ENCODE results near the gene SLTM.
"Not testable (repeated sequence)": the region's sequence is repeated elsewhere in the genome, so short reads cannot be mapped to it uniquely, and the experiment has no call there.

The SLTM gene

DNA sequence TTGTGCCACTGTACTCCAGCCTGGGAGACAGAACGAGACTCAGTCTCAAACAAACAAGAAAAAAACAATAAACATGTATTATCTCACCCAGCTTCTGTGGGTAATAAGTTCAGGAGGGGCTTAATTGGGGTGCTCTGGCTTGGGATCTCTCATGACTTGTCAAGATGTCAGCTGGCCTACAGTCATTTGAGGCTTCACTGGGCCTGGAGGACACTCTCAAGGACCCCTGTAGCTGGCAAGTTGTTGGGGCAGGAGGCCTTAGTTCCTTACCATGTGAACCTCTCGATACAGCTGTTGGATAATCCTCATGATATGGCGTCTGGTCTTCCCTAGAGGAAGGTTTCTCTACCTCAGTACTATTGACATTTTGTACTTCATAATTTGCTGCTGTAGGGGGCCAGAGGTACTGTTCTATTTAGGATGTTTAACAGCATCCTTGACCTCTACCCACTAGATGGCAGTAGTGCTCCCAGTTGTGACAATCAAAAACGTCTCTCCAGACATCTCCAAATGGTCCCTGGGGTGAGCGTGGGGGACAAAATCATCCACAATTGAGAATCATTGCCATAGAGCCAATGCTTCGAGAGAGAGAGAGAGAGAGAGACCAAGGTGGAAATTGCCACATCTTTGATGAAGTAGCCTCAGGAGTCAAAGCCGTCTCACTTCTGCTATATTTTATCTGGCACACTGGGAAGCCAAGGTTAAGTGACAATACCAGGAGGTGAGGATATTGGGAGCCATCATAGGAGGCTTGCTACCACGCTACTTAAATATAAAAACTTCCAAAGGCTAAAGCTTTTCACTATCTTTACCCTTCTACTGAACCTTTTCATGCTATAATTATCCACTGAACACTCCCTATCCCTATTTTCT is 23.9 kb upstream of the SLTM start:
- Histone ChIP-seq H3K9me3 (ENCODE audit: severe bottlenecking) (no peaks in the 10 kb centered on the region), H3K36me3 (no peaks in the 10 kb centered on the region), H3K27me3 (ENCODE audit: insufficient read depth, low read depth, severe bottlenecking) (no peaks in the 10 kb centered on the region), H3K4me3 (ENCODE audit: low read depth, low read length) (no peak overlapping the region), H3K27ac (no peak overlapping the region)
- DNase-seq: peak; percentile 69
- TF ChIP-seq CTCF (IDR thresholded peaks at IDR 0.05; ENCODE audit: low read depth, low read length): peak; percentile 73

DNA sequence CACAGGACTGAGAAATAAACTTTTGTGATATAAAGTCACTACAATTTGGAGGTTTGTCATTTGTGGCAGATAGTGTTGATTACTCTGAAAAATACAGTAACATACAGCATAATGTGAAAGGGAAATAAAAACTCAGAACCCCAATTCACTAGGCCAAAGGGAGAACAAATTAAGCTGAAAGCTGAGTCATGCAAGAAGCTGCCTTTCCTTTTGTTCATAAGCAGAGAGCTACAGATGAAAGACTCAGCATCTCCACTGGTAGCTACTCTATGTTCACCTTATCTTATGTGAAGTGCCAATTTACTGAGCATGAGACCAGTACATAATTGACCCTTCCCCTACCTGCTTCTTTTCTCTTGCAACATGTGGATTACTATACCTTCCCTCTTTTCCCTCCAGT is 19.3 kb upstream of the SLTM start:
- TF ChIP-seq CTCF (IDR thresholded peaks at IDR 0.05; ENCODE audit: low read depth, low read length): no peak
- Histone ChIP-seq H3K27me3 (ENCODE audit: insufficient read depth, low read depth, severe bottlenecking) (no peaks in the 10 kb centered on the region), H3K4me3 (ENCODE audit: low read depth, low read length) (no peak overlapping the region), H3K27ac (no peak overlapping the region), H3K9me3 (ENCODE audit: severe bottlenecking) (no peaks in the 10 kb centered on the region), H3K36me3 (no peaks in the 10 kb centered on the region)
- DNase-seq: no peak

DNA sequence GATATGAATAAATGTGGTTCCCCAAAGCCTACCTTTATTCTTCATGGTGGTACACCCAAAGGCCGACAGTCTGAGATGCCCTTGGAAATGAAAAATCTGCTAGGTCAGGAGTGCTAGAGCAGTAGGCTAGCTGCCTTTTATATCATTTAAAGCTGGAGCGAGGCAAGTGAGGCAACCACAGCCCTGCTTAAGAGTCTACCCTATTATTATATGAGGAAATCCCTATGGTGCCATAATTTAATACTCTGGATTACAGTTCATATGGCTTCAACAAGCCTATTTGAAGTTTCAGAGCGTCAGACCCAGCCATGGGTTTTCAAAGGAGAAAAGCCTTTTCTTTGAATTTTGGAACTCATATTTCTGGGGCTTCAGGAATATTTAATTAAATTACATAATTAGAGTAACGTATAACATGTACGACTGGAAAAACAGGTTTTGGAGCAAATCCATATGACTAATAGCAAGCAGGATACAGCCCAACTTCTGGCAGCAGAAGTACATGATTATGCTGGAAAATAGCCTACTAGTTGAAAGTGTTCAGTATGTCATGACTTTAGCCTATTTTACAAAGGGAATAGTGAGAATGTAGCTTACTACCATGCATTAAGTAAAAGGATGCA is 18.0 kb upstream of the SLTM start:
- TF ChIP-seq CTCF (IDR thresholded peaks at IDR 0.05; ENCODE audit: low read depth, low read length): no peak
- Histone ChIP-seq H3K27ac (no peak overlapping the region), H3K27me3 (ENCODE audit: insufficient read depth, low read depth, severe bottlenecking) (no peaks in the 10 kb centered on the region), H3K9me3 (ENCODE audit: severe bottlenecking) (no peaks in the 10 kb centered on the region), H3K4me3 (ENCODE audit: low read depth, low read length) (no peak overlapping the region), H3K36me3 (no peaks in the 10 kb centered on the region)
- no peak for DNase-seq

GRCh38 chr15:58947179-58947578 is 13.7 kb upstream of the SLTM start:
- H3K27me3 ChIP-seq (ENCODE audit: insufficient read depth, low read depth, severe bottlenecking): no peaks in the 10 kb centered on the region
- H3K36me3 ChIP-seq: no peaks in the 10 kb centered on the region
- no peaks in the 10 kb centered on the region for H3K9me3 ChIP-seq (ENCODE audit: severe bottlenecking)
- H3K4me3 ChIP-seq (ENCODE audit: low read depth, low read length): no peak overlapping the region
- no peak overlapping the region for H3K27ac ChIP-seq
- no peak for TF ChIP-seq CTCF (IDR thresholded peaks at IDR 0.05; ENCODE audit: low read depth, low read length)
- DNase-seq: no peak

- peaks cover 16% of the 10 kb centered on the region for H3K36me3 ChIP-seq
- not testable (repeated sequence) for H3K27me3 ChIP-seq (ENCODE audit: insufficient read depth, low read depth, severe bottlenecking); H3K4me3 ChIP-seq (ENCODE audit: low read depth, low read length); H3K9me3 ChIP-seq (ENCODE audit: severe bottlenecking)
- H3K27ac ChIP-seq: peak overlapping the region; percentile 38
- DNase-seq: peak; percentile 13
Measured at GRCh38 chr15:58934974-58935373, 1.5 kb upstream of the SLTM start.

DNA sequence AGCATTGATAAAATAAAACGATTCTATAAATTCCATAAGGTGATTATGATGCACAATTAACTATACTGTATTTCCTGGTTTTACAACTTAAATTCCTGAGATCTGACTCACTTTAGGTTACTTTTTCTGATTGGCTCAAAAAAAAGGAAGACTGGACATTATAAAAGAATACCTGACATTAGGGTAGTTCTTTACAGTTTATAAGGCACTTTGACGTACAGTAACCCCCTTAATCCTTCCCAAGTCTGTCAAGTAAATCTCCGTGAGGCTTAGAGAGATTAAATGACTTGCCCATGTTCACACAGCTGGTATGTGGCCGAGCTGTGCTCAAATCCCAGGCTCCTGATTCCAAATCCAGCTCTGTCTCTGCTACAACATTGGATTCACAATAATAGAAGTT is 1.0 kb upstream of the SLTM start:
- peak; percentile 80 for DNase-seq
- peak overlapping the region; percentile 98 for H3K27ac ChIP-seq

More for the DNA sequence above, 1.0 kb upstream of the SLTM start:
- no peaks in the 10 kb centered on the region for H3K27me3 ChIP-seq (ENCODE audit: insufficient read depth, low read depth, severe bottlenecking)
- TF ChIP-seq CTCF (IDR thresholded peaks at IDR 0.05; ENCODE audit: low read depth, low read length): no peak
- H3K4me3 ChIP-seq (ENCODE audit: low read depth, low read length): peak overlapping the region; percentile 91
- H3K9me3 ChIP-seq (ENCODE audit: severe bottlenecking): no peaks in the 10 kb centered on the region
- peaks cover 19% of the 10 kb centered on the region for H3K36me3 ChIP-seq
